B cell (primary cell): ENCODE data around the gene TSPAN14.

ENCODE experiments used
- EZH2 ChIP-seq: IDR thresholded peaks from 2 replicates; pipeline ENCODE4 v1.6.1; 2012; ENCODE audit warnings: borderline replicate concordance, low read depth, mild to moderate bottlenecking, moderate library complexity, low read length; ENCODE audit not compliant: insufficient read depth, poor library complexity, severe bottlenecking
- TF ChIP-seq, protein P1 (sequence below): fragments of 200-600 bp; IDR thresholded peaks from one replicate; pipeline ENCODE4 v1.8.0; 2022; ENCODE audit warnings: antibody characterized with exemption, mild to moderate bottlenecking

- TF ChIP-seq, protein P1, sequence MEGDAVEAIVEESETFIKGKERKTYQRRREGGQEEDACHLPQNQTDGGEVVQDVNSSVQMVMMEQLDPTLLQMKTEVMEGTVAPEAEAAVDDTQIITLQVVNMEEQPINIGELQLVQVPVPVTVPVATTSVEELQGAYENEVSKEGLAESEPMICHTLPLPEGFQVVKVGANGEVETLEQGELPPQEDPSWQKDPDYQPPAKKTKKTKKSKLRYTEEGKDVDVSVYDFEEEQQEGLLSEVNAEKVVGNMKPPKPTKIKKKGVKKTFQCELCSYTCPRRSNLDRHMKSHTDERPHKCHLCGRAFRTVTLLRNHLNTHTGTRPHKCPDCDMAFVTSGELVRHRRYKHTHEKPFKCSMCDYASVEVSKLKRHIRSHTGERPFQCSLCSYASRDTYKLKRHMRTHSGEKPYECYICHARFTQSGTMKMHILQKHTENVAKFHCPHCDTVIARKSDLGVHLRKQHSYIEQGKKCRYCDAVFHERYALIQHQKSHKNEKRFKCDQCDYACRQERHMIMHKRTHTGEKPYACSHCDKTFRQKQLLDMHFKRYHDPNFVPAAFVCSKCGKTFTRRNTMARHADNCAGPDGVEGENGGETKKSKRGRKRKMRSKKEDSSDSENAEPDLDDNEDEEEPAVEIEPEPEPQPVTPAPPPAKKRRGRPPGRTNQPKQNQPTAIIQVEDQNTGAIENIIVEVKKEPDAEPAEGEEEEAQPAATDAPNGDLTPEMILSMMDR = no peak
- TF ChIP-seq EZH2 = no peak
These were observed 16.2 kb downstream of the TSPAN14 start for GRCh38 chr10:80470266-80470665.
